PC-3 (cell line): ENCODE data around the gene DDIT4L.

Experiments used
- CTCF ChIP-seq: fragments of 300-600 bp; sonication (generic); conservative IDR thresholded peaks from 2 replicates; pipeline ENCODE4 v1.5.1; 2017; ENCODE audit warnings: antibody characterized with exemption, low read depth, mild to moderate bottlenecking, low read length
- EZH2 ChIP-seq: fragments of 300-600 bp; sonication (generic); IDR thresholded peaks from one replicate; pipeline ENCODE4 v1.6.1; 2017; ENCODE audit warnings: antibody characterized with exemption, mild to moderate bottlenecking, low read length; ENCODE audit not compliant: unreplicated experiment
- EZH2phosphoT487 ChIP-seq: fragments of 300-600 bp; sonication (generic); IDR thresholded peaks from 2 replicates; pipeline ENCODE4 v1.6.1; 2018; ENCODE audit warnings: mild to moderate bottlenecking, antibody characterized with exemption, low read length, borderline replicate concordance

DNA sequence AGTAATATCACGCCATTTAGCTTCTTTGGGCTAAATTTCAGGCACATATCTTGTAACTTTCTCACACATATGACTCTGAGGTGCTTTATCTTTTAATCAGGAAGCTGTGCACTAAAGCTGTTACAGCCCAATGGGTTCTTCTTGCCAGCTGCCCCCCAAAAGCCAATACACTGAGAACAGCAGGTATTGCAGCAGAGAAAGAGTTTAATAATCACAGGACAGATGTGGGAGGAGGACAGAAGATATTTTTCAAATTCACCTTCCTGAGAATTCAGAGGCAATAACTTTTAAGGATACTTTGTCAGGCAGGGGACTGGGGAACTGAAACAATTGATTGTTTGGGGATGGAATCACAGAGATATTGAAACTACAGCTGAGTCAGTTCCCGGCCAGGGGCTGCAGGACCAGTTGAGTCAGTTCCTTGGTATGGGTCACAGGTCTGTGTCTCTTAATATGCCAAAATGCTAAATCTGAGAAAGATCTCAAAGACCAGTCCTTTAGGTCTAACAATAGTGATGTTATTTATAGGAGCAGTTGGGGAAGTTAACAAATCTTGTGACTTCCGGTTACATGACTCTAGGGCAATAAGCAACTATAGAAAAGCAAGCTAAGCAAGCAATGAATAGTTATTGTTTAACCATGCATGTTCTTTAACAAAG, 28.1 kb downstream of the DDIT4L start:
- TF ChIP-seq CTCF (no peak), EZH2phosphoT487 (no peak), EZH2 (no peak)
